GM21526 (cell line): ENCODE data around the gene ZNF101.

Experiments
- ATAC-seq: cut with Tn5 transposase; IDR thresholded peaks from one replicate; pipeline ENCODE4 v1.9.1; 2021; ENCODE audit warnings: moderate library complexity; ENCODE audit not compliant: unreplicated experiment, low FRiP score

ZNF101 gene

DNA sequence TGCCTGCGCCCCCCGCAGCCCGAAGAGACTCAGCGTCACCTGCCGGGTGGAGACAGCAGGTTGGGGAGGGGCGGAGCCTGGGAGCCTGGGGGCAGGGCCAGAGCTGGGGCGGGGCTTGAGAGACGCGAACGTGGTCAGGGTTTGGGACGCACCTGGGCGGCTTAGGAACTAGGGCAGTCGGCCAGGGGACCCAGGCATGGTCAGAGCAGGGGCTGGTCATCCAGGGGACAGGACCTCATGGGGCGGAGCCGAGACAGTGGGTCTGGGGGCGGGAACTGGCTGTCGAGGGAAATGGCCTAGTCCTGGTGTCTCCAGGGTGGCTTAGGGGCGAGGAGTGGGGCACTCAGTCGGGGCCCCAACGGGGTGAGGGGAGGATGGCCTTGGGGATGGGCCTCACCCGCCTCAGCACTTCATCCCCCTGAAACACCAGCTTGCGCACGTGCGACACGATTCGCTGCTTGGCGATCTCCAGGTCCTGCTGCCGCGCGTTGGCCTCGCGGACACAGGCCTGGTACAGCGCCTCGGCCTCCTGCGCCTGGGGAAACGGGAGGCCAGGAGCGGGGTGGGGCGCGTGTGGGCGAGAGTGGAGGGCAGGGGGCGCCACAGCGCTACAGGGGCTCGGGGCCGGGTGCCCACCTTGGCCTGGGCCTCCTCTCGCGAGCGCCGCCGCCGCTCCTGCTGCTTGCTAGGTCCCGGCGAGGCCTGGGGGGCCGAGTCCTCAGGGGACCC lies 31.0 kb upstream of the ZNF101 start:
- ATAC-seq: no peak

DNA sequence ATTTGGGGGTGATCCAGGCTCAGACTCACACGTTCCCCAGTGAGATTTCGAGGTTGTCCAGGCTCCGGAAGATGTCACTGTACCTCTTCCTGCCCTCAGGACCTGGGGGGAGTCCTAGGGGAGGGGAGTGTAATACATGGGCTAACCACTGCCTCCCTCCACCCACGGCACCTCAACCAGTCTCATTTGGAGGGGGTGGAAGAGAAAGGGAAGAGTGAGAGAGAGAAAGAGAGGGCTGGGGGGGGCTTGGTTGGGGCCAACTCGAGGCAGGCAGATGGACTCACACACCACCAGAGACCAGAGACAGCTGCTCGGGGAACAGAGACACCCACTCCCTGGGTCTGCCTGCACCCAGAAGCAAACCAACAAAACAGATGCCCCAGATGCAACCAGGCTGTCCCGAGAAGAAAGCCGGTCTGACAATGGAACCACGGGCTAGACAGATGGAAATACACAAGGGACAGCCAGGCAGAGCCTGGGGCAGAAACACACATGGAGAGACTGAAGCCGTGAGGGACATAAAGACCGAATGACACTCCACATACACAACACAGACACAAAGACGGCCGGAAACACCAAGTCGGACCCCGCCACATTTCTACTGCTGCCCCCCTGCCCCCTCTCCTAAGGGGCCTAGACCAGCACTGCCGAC lies 26.0 kb upstream of the ZNF101 start:
- no peak for ATAC-seq

DNA sequence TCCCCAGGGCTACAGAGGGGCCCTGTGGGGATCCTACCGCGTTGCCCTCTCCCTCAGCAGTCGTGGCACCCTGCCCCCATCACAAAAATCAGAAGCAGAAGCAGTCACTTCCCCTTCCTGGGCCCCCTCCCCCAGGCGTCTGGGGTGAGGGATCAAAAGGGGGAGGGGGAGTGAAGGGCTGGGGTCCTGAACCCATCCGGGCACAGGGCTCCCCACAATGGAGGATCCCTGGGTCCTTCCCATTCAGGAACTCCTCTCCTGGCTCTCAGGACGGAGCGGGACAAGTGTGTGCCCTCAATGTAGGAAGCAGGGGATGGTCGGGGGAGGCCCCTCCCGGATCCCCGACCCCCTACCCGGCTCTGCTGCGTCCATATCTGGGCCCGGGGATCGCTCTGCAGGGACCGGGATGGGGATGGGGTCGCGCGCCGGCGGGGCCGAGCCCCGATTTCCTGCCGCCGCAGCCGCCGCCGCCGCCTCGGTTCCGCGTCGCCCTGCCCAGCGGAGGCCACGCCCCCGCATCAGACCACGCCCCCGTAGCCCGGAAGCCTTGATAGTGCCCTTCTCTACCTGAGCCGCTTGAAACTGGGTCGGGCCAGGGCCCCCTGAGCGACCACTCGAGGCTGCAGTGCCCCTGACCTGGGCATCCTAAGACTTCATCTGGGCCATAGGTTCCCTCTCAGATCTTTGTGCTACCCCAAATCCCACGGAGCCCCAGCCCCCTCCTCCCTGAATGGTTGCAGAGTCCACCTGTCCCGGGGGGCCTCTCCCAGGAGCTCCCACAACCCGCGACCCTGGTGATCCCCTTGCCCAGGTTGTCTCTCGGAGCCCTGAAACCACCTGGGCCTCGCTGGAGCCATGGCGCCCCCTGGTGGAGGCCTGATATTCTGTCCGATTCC lies 25.2 kb upstream of the ZNF101 start, which contains the start of gene GMIP:
TSS of gene GMIP (minus strand) at position 500 of the 896 bp plus-strand sequence. CDS start at position 372, 128 bp downstream.
- peak; percentile 65 for ATAC-seq

DNA sequence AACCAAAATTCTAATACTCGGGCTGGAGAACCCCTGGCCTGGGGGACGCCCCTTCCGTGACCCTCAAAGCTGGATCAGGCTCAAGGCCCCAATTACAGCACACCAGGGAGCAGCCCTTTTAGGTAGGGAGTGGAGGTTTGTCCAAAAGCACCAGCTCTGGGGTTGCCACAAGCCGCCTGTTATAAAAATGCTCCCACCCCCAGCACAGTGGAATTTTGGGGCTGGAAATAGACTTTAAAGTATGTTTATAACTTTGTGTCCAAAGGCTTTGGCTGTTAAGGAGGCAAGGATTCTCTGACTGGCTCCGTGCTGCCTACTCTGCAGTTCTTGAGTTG lies 24.6 kb upstream of the ZNF101 start:
- no peak for ATAC-seq

DNA sequence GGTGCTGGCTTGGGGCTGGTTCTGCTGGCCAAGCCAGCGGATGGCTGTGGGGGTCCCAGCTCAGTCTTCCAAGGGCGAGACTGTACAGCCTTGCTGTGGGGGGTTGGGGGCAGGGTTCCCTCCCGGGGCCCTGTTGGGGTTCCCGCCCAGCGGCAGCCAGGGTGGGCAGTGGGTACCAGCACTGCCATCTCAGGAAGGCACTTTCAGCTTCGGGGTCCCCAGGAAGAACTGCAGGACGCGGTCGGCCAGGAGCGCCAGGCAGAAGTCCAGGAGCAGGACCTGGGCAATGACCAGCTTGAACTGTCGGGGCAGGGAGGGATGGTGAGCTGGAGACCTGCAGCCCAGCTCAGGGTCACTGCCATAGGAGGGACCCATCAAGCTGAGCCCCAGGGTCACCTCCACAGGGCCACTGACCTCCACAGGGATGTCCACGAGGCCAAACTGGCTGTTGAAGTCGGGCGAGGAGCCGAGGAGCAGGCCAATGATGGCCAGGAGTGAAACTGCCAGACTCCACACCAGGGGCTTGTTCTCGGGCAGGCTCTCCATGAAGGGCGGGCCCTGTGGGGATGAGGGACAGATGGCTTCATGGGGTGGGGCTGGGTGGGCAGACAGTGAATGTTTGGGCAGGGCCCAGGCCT lies 23.3 kb upstream of the ZNF101 start:
- no peak for ATAC-seq

DNA sequence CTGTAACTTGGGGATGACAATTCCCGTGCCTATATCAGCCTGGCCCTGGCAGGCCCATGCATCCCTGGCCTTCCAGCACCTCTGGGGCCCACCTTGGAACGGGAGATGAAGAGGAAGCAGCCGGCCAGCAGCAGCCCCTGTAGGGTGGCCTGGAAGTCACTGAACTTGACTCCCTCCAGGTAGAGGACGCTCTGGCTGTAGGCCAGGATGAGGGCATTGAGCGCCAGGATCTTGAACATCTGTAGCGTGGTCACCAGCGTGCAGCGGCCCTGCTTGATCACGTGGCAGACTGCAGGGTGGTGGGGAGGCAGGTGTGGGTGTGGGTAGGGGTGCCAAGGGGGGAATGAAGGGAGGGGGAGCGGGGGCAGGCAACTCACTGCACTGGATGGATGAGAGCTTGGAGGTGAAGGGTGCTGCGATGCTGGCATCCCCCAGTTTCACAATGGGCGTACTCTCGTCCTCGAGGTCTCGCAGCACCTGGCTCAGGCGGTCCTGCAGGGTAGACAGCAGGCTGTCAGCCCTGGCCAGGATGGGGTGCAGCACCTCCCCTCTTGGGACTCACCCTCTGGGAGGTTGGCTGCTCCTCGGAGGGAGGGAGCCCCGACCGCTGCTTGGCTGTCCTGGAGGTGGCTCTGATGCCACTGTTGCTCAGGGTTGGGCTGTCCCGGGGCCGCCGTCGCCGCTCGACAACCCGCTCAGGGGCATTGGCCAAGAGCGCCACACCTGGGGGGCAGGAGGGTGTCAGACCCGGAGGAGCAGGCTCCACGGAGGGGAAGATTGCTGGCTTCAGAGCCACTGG lies 21.4 kb upstream of the ZNF101 start:
- ATAC-seq: no peak

DNA sequence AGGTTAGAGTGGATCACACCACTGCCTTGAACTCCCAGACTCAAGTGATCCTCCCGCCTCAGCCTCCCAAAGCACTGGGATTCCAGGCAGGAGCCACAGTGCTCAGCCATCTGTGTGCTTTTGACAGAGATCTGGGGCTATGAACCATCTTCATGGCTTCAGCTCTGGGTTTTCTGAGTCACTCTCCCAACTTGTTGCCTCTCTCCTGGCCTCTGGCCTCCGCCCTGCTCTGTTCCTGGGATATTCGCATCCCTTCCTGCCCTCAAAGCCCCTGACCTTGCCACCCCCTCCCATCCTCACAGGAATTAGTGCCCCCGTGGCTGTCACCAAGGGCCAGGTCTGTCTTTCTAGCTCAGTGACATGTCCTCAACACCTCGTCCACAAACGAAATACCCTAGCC lies 19.5 kb upstream of the ZNF101 start:
- ATAC-seq: no peak

DNA sequence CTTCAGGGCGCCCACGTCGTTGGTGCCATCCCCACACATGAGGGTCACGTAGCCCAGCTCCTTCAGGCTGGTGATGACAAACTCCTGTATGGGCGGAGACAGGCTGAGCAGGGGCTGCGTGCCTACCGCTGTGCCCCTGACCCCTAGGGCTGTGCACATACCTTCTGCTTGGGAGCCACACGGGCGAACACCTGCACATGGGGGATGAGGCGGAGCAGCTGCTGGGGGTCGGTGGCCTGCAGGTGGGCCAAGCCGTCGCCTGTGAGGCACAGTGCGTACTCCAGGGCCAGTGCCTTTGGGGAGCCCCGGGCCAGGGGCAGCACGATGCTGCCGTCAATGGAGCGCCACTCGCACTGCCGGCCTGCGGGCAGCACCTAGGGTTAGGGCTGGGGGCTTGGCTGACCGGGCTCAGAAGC lies 19.1 kb upstream of the ZNF101 start:
- ATAC-seq: no peak

DNA sequence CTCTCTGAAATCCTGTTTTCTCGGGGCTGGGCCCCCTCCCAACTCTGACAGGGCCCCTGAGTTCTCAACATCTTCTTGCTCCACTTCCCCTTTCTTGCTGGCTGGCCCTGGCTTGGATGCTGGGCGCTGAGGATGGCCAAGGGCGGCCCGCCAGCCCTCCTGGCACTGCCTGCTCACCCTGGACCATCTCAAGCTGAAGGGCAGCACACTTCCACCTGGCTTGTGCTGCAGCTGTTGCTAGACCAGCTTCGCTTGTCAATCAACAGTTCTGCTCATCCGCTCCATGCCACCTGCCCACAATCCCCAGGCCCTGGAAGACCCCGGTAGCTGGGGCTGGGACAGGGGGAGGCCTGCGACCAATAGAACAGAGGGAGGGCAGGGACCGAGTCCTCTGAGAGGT lies 18.3 kb upstream of the ZNF101 start:
- ATAC-seq: no peak

DNA sequence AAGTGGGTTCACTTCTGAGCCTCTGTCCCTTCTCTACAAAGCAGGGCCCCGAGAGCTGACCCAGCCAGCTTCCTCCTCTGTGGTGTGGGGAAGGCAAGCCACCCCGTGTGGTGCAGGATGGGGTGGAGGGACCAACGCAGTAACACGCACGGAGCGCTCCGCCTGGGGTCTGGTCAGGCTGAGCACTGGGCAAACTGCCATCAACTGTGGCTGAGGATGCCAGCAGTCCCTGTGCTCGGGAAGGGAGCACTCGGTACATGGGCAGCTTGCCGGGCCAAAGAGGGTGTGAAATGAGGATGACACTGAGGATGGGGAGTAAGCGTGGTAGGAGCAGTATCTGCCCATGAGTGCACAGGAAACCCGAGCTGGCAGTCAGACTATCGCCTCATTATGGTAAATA lies 17.6 kb upstream of the ZNF101 start:
- no peak for ATAC-seq

DNA sequence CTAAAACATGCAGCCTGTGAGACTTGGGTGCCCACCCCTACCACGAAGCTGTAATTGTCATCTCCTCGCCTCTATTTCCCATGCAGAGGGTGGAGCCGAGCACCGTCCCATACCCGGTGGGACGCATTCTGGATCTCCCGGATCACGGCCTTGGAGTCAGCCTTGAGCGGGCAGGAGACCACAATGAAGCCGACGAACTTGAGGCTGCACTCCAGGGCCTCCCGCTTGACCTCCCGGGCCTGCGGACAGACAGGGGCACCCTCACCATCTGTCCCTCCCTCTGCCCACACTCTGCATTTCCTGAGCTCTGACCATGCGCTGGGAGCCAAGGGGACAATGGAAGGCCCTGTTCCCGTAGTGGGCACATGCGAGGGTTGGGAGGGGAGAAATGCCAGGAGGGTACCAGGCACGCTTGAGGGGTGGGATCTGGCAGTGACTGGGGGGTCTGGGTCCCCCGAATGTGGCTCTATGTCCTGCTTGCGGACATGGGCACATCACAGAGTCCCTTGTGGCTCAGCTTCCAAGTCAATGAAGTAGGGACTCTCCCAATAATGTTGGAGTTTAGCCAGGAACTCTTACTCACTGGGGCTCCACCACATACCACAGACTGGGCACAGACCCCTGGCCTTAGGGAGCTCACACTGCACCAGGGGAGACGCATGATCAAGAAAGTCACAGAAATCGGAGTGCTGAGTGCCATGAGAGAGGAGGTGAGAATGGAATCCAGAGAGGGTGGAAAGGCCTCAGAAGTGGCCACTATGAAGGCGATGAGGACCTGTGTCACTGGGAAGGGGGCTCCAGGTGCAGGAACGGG lies 15.9 kb upstream of the ZNF101 start:
- ATAC-seq: no peak

DNA sequence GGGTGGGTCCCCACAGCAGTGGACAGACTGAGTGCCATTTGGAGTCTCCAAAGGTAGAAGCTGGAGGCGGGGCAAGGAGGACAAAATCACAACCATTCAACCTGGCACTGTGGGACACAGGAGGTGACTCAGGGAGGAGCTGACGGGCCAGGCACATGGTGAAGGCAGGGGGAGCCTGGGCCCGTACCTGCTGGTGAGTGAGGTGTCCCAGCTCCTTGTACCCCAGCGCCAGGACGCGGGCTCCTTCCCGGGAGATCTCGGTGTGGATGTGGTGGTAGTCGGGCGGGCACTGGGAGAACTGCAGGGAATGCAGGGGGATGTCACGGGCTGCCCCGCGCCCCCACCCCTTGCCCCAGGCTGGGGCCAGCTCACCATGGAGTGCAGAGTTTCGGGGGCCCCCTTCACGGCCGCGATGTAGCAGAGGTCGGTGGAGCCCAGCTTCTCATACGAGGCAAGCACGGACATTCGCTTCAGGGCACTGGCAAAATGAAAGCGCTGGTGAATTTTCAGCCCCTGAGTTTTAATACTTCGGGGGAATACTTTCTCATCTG lies 15.0 kb upstream of the ZNF101 start:
- ATAC-seq: no peak

DNA sequence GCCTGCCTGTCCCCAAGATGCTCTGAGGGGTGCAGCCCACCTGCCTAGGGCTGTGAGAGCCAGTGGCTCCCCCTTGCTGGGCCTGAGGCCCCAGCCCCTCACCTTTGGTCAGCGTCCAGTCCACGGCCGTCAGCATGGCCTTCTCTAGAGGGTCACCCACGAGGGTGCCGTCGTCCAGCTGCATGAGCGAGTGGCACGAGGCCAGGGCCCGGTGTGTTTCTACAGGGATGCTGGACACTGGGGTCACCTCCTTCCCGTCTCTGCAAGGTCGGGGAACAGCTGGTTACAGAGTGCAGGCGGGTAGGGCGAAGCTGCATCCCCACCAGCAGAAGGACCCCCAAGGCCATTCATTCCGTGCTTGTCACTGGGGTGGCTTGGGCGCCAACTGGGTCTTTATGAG lies 14.2 kb upstream of the ZNF101 start:
- no peak for ATAC-seq

DNA sequence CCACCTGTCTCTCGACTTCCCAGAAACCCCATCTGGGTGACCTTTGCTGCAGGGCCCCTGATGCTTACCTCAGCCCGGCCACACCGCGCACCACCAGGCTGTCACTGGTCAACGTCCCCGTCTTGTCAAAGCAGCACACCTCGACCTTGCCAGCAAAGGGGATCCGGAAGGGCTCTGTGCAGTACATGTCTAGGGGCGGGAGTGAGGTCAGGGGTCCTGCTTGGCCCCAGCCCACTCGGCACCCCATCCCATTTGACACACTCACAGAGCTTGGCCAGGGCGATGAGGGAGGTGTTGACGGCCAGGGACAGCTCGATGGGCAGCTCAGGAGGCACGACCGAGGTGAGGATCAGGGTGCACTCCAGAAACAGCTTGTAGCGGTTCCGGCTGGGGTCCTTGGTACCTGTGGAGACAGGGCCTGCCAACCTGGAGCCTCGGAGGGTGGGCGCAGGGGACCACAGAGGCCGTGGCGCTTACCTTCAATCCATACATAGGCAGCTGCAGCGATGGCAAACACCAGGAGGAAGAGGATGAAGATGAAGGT lies 13.5 kb upstream of the ZNF101 start:
- ATAC-seq: no peak

DNA sequence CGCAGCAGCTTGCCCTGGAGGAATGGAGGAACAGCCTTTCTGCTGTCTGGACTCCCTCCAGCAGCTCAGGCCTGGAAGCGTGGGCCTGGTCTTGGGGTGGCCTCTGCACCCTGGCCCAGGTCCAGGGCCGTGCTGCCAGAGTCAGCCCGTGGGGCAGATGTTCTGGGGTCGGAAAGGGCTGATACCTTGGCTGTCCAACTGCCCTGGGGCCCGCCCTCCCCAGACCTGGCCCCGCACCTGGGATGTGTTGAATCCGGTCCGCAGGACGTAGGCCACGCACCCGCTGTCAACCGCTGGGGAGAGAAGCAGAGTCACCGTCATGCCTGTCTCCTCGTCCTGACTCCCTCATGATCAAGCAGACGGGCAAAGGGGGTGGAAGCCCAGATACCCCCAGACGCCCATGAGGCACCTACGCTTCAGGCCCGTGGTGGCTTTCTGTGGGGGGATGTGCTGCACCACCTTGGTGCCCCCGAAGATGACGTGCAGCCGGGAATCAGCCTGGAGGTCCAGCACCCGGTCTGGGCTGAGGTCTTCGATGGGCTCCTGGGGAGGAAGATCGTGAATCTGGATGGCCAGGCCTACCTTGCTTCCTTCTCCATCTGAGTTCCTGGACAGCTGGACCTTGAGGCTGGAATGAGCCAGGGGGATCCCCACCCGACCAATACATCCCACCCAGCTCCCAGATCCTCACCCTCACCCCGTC lies 12.8 kb upstream of the ZNF101 start:
- no peak for ATAC-seq

DNA sequence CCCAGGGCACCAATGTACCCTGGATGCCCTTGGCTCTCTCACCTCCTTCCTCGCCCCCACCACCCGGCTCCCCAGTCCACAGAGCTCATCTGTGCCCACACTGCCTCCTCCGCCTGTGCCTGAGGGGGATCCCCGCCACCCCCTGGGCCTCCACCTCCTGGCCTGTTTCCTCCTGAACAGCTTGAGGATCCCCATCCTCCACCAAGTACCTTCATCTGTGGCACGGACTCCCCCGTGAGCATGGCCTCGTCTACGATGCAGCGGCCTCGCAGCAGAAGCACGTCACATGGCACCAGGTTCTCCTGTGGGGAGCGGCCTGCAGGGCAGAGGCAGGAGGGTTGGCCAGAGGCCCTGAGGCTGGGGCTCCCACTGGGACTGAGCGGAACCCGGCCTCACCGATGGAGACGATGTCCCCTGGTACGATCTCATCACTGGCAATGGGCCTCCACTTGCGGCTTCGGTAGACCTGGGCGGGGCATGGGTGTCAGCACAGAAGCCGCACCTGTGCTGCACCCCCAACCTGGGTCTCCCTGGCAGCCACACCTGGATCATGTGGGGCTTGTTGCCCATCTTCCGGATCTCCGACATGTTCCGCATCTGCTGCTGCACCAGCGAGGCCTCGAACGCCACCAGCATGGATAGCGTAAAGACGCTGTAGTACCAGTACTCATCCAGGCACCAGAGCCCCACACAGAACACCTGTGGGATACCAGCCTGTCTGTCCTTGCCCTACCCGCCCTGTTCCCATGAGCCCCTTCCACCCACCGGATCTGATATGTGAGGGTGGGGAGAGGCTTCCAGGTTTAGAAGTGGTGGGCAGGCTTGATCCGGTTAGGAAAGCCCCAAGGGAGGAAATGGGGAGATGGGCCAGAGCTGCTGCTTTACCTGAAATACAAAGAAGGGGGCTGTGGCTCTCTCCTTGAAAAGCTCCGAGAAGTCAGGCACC lies 11.9 kb upstream of the ZNF101 start:
- no peak for ATAC-seq

DNA sequence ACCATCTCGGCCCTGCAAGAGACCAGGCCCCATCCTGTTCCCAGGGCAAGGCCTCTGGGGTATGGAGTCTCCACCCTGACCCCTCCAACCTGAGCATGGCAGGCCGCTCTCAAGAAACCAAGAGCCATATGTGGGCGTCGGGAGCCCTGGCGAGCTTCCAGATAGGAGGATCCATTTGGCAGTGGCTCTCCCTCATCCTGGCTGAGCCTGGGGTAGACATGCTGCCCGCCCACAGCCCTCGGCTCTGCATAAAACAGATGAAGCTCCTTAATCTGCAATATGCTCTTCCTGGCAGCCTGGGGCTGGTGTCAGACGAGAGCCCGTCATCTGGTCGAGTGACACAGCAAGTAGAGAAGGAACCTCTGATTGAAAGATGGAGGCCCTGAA lies 11.2 kb upstream of the ZNF101 start:
- ATAC-seq: no peak
